Measurements from ENCODE around the gene KCNK4. TPM values are rescaled to one million over a fixed set of nuclear protein-coding genes. Genes with fewer than 3 reads are reported as not detected.

KCNK4 gene
- polyA plus RNA-seq, 2 of the 4 experiments (the other 2 are of a cell fraction), result 0.12 TPM; not detected in 1

- no peak for ATAC-seq
- Histone ChIP-seq H3K4me1 (peaks cover 17% of the 10 kb centered on the region), H3K27ac (no peak overlapping the region), H3K4me3 (no peak overlapping the region), H3K9me3 (no peaks in the 10 kb centered on the region), H3K4me2 (no peak overlapping the region)
- WGBS (ENCODE audit: missing lambda C conversion rate), result 96% methylated on average over 10 of the region's 15 CpGs
- no peak for DNase-seq (ENCODE audit: low read depth in 1 of 2, low spot score in 1 of 2)
- no peak for FAIRE-seq
- TF ChIP-seq KDM1A (IDR thresholded peaks at IDR 0.05; ENCODE audit: low read depth) (no peak), ATOH8 (CRISPR knock-in tag; IDR thresholded peaks at IDR 0.05; ENCODE audit: low read depth) (no peak), ZC3H11A (IDR thresholded peaks at IDR 0.05) (no peak), SMC3 (IDR thresholded peaks at IDR 0.05) (no peak)
- TF ChIP-seq, protein P1, sequence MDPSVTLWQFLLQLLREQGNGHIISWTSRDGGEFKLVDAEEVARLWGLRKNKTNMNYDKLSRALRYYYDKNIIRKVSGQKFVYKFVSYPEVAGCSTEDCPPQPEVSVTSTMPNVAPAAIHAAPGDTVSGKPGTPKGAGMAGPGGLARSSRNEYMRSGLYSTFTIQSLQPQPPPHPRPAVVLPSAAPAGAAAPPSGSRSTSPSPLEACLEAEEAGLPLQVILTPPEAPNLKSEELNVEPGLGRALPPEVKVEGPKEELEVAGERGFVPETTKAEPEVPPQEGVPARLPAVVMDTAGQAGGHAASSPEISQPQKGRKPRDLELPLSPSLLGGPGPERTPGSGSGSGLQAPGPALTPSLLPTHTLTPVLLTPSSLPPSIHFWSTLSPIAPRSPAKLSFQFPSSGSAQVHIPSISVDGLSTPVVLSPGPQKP (IDR thresholded peaks at IDR 0.05; ENCODE audit: low read depth, low read length), result no peak
- TF ChIP-seq, protein P2, sequence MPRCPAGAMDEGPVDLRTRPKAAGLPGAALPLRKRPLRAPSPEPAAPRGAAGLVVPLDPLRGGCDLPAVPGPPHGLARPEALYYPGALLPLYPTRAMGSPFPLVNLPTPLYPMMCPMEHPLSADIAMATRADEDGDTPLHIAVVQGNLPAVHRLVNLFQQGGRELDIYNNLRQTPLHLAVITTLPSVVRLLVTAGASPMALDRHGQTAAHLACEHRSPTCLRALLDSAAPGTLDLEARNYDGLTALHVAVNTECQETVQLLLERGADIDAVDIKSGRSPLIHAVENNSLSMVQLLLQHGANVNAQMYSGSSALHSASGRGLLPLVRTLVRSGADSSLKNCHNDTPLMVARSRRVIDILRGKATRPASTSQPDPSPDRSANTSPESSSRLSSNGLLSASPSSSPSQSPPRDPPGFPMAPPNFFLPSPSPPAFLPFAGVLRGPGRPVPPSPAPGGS (IDR thresholded peaks at IDR 0.05), result no peak
- TF ChIP-seq, protein P3, sequence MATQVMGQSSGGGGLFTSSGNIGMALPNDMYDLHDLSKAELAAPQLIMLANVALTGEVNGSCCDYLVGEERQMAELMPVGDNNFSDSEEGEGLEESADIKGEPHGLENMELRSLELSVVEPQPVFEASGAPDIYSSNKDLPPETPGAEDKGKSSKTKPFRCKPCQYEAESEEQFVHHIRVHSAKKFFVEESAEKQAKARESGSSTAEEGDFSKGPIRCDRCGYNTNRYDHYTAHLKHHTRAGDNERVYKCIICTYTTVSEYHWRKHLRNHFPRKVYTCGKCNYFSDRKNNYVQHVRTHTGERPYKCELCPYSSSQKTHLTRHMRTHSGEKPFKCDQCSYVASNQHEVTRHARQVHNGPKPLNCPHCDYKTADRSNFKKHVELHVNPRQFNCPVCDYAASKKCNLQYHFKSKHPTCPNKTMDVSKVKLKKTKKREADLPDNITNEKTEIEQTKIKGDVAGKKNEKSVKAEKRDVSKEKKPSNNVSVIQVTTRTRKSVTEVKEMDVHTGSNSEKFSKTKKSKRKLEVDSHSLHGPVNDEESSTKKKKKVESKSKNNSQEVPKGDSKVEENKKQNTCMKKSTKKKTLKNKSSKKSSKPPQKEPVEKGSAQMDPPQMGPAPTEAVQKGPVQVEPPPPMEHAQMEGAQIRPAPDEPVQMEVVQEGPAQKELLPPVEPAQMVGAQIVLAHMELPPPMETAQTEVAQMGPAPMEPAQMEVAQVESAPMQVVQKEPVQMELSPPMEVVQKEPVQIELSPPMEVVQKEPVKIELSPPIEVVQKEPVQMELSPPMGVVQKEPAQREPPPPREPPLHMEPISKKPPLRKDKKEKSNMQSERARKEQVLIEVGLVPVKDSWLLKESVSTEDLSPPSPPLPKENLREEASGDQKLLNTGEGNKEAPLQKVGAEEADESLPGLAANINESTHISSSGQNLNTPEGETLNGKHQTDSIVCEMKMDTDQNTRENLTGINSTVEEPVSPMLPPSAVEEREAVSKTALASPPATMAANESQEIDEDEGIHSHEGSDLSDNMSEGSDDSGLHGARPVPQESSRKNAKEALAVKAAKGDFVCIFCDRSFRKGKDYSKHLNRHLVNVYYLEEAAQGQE (IDR thresholded peaks at IDR 0.05), result no peak
- TF ChIP-seq, protein P4, sequence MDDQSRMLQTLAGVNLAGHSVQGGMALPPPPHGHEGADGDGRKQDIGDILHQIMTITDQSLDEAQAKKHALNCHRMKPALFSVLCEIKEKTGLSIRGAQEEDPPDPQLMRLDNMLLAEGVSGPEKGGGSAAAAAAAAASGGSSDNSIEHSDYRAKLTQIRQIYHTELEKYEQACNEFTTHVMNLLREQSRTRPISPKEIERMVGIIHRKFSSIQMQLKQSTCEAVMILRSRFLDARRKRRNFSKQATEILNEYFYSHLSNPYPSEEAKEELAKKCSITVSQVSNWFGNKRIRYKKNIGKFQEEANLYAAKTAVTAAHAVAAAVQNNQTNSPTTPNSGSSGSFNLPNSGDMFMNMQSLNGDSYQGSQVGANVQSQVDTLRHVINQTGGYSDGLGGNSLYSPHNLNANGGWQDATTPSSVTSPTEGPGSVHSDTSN (IDR thresholded peaks at IDR 0.05), result no peak
- ChIA-PET CTCF (interaction anchor here (1.1 to 6.4 kb wide), 6 partner anchors 10 to 193 kb away, joined by 3 to 76 read pairs (median 6); partner anchors contain the start of genes CATSPERZ, ESRRA and PPP1R14B), POLR2A (no interaction called here)
Measured at GRCh38 chr11:64256300-64256699, 34.8 kb upstream of the KCNK4 start.

- H3K9me3 ChIP-seq, result no peaks in the 10 kb centered on the region
- POLR2A ChIA-PET, result no interaction called here
- H3K4me1 ChIP-seq, result peaks cover 6% of the 10 kb centered on the region; the same call in 1 of the 3 replicates
- no peak overlapping the region for H3K4me3 ChIP-seq
- H3K4me2 ChIP-seq, result no peak overlapping the region
- FAIRE-seq (no peak), DNase-seq (ENCODE audit: low read depth in 1 of 2, low spot score in 1 of 2) (no peak), ATAC-seq (no peak)
- H3K27ac ChIP-seq, result no peak overlapping the region
- 90% methylated on average over 23 of the region's 24 CpGs for WGBS (ENCODE audit: missing lambda C conversion rate)
- CTCF ChIA-PET, result interaction anchor here (0.6 to 16.0 kb wide), 4 partner anchors 11 to 629 kb away, joined by 3 to 220 read pairs (median 40); partner anchors contain the start of genes CATSPERZ, ESRRA, PLCB3 and PPP1R14B
- TF ChIP-seq CHD4 (IDR thresholded peaks at IDR 0.05; ENCODE audit: borderline replicate concordance) (no peak), RARB (CRISPR knock-in tag; IDR thresholded peaks at IDR 0.05) (no peak), ZNF302 (CRISPR knock-in tag; IDR thresholded peaks at IDR 0.05) (no peak), KDM1A (IDR thresholded peaks at IDR 0.05; ENCODE audit: low read depth) (no peak), HDAC2 (IDR thresholded peaks at IDR 0.05) (no peak)
Measured at GRCh38 chr11:64258356-64258755, 32.7 kb upstream of the KCNK4 start.

DNA sequence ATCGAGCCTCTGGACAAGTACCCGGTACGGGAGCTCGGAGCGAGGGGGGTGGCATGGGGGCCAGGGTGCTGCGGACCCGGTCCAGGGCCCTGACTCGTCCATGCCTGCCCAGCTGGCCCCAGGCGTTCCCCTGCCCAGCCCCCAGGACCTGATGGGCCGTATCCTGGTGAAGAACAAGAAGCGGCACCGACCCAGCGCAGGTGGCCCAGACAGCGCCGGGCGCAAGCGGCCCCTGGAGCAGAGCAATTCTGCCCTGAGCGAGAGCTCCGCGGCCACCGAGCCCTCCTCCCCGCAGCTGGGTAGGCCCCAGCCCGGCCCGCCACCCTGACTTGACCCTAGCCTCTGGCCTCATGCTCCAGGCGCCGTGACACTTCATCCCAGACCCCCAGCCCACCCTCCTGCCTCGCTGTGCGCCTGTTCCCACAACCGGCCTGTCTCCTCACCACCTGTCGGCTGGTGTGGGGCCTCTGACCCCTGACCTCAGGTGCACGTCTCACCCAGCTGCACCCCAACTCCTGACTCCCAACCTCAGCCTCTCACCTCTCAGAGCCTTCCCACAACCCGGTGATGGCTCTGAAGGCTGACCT, 32.1 kb upstream of the KCNK4 start:
- Histone ChIP-seq H3K4me3 (no peak overlapping the region), H3K4me1 (peaks cover 4% of the 10 kb centered on the region; the same call in 1 of the 3 replicates), H3K4me2 (no peak overlapping the region), H3K27ac (no peak overlapping the region), H3K9me3 (no peaks in the 10 kb centered on the region)
- ChIA-PET CTCF (interaction anchor here (1.5 to 16.0 kb wide), 3 partner anchors 11 to 44 kb away, joined by 3 to 220 read pairs (median 76); partner anchors contain the start of genes CATSPERZ, ESRRA, PLCB3 and PPP1R14B), POLR2A (no interaction called here)
- 94% methylated on average over 32 of the region's 32 CpGs for WGBS (ENCODE audit: missing lambda C conversion rate)
- DNase-seq (ENCODE audit: low read depth in 1 of 2, low spot score in 1 of 2) (no peak), ATAC-seq (no peak), FAIRE-seq (no peak)
- no peak for TF ChIP-seq RAD21 (conservative IDR thresholded peaks at IDR 0.05 in 1 of 2, IDR thresholded peaks at IDR 0.05 in 1 of 2)
- no peak for TF ChIP-seq FOXS1 (CRISPR knock-in tag; IDR thresholded peaks at IDR 0.05)
- TF ChIP-seq, protein P5, sequence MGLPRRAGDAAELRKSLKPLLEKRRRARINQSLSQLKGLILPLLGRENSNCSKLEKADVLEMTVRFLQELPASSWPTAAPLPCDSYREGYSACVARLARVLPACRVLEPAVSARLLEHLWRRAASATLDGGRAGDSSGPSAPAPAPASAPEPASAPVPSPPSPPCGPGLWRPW (IDR thresholded peaks at IDR 0.05), result no peak
- no peak for TF ChIP-seq POLR2A (IDR thresholded peaks at IDR 0.05; ENCODE audit: low read length)
- no peak for TF ChIP-seq NFE2L2 (conservative IDR thresholded peaks at IDR 0.05; ENCODE audit: low read length)
- TF ChIP-seq PHF8 (IDR thresholded peaks at IDR 0.05; ENCODE audit: borderline replicate concordance, low read depth), result no peak
- TF ChIP-seq HMGXB4 (CRISPR knock-in tag; IDR thresholded peaks at IDR 0.05; ENCODE audit: borderline replicate concordance), result no peak
- no peak for TF ChIP-seq SREBF2 (IDR thresholded peaks at IDR 0.05)
- no peak for TF ChIP-seq MAX (IDR thresholded peaks at IDR 0.05)
- no peak for TF ChIP-seq ZC3H11A (IDR thresholded peaks at IDR 0.05)
- TF ChIP-seq TP53 (CRISPR knock-in tag; IDR thresholded peaks at IDR 0.05), result no peak
- TF ChIP-seq CBX8 (IDR thresholded peaks at IDR 0.05), result no peak

Measured in A549 (cell line).